MM.1S (cell line): ENCODE results near the gene SP4.
A peak's percentile ranks its signal among the peaks of the same experiment; 100 is the strongest.

Source experiments
- DNase-seq: peaks from one replicate; pipeline ENCODE4 v3.0.0-alpha.2; 2015
- H2AFZ ChIP-seq: fragments of 300-600 bp; sonication (generic); 2 replicates; pipeline ENCODE4 v1.6.0; 2016; ENCODE audit warnings: antibody characterized with exemption, low read length
- H3F3A ChIP-seq: fragments of 300-600 bp; sonication (generic); 2 replicates; pipeline ENCODE4 v1.6.1; 2016; ENCODE audit warnings: mild to moderate bottlenecking, antibody characterized with exemption, low read length, moderate library complexity, mixed read lengths; ENCODE audit not compliant: insufficient read depth
- H3K27ac ChIP-seq: fragments of 300-600 bp; sonication (generic); 2 replicates; pipeline ENCODE4 v1.5.1; 2016; ENCODE audit warnings: mild to moderate bottlenecking, low read length
- H3K27me3 ChIP-seq: fragments of 300-600 bp; sonication (generic); replicated peaks from 2 replicates; pipeline ENCODE4 v1.6.0; 2016; ENCODE audit warnings: low read length; ENCODE audit not compliant: insufficient read depth
- H3K36me3 ChIP-seq: fragments of 300-600 bp; sonication (generic); replicated peaks from 2 replicates; pipeline ENCODE4 v1.6.1; 2016; ENCODE audit warnings: mild to moderate bottlenecking, low read length, mixed read lengths; ENCODE audit not compliant: insufficient read depth
- H3K4me1 ChIP-seq: fragments of 300-600 bp; sonication (generic); 2 replicates; pipeline ENCODE4 v1.6.1; 2016; ENCODE audit warnings: low read length, mixed read lengths
- H3K4me2 ChIP-seq: fragments of 300-600 bp; sonication (generic); 2 replicates; pipeline ENCODE4 v1.6.0; 2016; ENCODE audit warnings: low read depth, low read length
- H3K4me3 ChIP-seq: fragments of 300-600 bp; sonication (generic); 2 replicates; pipeline ENCODE4 v1.5.1; 2016; ENCODE audit warnings: low read length, mixed read lengths
- H3K79me2 ChIP-seq: fragments of 300-600 bp; sonication (generic); 2 replicates; pipeline ENCODE4 v1.6.1; 2016; ENCODE audit warnings: mixed run types, low read length, mixed read lengths
- H3K9ac ChIP-seq: fragments of 300-600 bp; sonication (generic); 2 replicates; pipeline ENCODE4 v1.6.1; 2016; ENCODE audit warnings: low read length, mixed read lengths
- H3K9me2 ChIP-seq: fragments of 300-600 bp; sonication (generic); replicated peaks from 2 replicates; pipeline ENCODE4 v1.6.1; 2016; ENCODE audit warnings: mild to moderate bottlenecking, low read length, mixed read lengths; ENCODE audit not compliant: insufficient read depth
- H3K9me3 ChIP-seq: fragments of 300-600 bp; sonication (generic); replicated peaks from 2 replicates; pipeline ENCODE4 v1.6.1; 2016; ENCODE audit warnings: mild to moderate bottlenecking, low read length, mixed read lengths; ENCODE audit not compliant: insufficient read depth
- H4K20me1 ChIP-seq: fragments of 300-600 bp; sonication (generic); 2 replicates; pipeline ENCODE4 v1.6.1; 2016; ENCODE audit warnings: mild to moderate bottlenecking, low read length, moderate library complexity, mixed read lengths; ENCODE audit not compliant: insufficient read depth
- EZH2 ChIP-seq: fragments of 300-600 bp; sonication (generic); optimal IDR thresholded peaks from 2 replicates; pipeline ENCODE3; 2017; ENCODE audit warnings: low read depth, mild to moderate bottlenecking, antibody characterized with exemption, low read length, mixed read lengths
- EZH2phosphoT487 ChIP-seq: fragments of 300-600 bp; sonication (generic); IDR thresholded peaks from 2 replicates; pipeline ENCODE4 v1.6.1; 2018; ENCODE audit warnings: antibody characterized with exemption, low read length
- TF ChIP-seq, protein P1 (sequence below): fragments of 300-600 bp; sonication (generic); IDR thresholded peaks from 2 replicates; pipeline ENCODE4 v1.5.1; 2016; ENCODE audit warnings: antibody characterized with exemption, low read length, mixed read lengths

The SP4 gene

DNA sequence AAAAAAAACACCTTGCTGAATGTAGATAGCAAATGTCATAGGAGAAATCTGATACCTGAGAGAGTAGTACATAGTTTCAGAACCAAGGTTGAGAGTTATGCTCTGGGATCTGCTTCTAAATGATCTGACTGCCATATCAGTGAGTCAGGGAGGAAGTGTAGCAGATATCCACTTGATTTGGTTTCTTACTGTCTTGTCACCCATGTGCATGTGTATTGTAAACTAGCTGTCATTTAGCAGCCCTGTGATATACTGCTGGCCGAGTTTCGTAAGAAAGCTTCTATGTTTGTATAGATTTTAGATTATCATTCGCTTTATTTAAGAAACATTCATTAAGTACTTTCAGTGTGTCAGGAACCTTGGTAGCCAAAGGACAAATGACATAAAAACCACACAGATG is 42.0 kb downstream of the SP4 start:
- Histone ChIP-seq H3K4me1 (peaks cover 5% of the 10 kb centered on the region; the same call in 1 of the 2 replicates), H3K27ac (no peak overlapping the region), H3K36me3 (no peaks in the 10 kb centered on the region), H3K4me2 (no peak overlapping the region), H3F3A (no peaks in the 10 kb centered on the region), H4K20me1 (no peaks in the 10 kb centered on the region), H3K27me3 (no peaks in the 10 kb centered on the region), H3K9me3 (no peaks in the 10 kb centered on the region), H3K9me2 (no peaks in the 10 kb centered on the region), H3K79me2 (no peaks in the 10 kb centered on the region), H2AFZ (no peak overlapping the region), H3K9ac (no peak overlapping the region), H3K4me3 (no peak overlapping the region)
- TF ChIP-seq EZH2: no peak
- TF ChIP-seq, protein P1, sequence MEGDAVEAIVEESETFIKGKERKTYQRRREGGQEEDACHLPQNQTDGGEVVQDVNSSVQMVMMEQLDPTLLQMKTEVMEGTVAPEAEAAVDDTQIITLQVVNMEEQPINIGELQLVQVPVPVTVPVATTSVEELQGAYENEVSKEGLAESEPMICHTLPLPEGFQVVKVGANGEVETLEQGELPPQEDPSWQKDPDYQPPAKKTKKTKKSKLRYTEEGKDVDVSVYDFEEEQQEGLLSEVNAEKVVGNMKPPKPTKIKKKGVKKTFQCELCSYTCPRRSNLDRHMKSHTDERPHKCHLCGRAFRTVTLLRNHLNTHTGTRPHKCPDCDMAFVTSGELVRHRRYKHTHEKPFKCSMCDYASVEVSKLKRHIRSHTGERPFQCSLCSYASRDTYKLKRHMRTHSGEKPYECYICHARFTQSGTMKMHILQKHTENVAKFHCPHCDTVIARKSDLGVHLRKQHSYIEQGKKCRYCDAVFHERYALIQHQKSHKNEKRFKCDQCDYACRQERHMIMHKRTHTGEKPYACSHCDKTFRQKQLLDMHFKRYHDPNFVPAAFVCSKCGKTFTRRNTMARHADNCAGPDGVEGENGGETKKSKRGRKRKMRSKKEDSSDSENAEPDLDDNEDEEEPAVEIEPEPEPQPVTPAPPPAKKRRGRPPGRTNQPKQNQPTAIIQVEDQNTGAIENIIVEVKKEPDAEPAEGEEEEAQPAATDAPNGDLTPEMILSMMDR: no peak
- TF ChIP-seq EZH2phosphoT487: no peak
- peak; percentile 8 for DNase-seq

DNA sequence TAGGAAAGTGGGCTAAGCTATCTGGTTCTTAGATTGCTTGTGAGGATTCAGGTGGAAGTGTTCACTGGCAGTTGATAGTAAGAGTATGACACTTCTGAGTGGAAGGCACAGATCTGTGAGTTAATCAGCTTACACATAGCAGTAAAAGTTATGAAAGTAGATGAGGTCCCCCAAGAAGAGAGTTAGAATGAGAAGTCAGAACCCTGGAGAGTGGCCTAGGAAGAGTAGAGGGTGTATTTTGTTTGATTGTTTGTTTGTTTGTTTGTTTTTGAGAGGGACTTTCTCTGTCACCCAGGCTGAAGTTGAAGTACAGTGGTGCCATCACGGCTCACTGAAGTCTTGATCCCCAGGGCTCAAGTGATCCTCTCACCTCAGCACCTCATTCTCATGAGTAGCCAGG is 44.1 kb downstream of the SP4 start:
- no peaks in the 10 kb centered on the region for H3K79me2 ChIP-seq

DNA sequence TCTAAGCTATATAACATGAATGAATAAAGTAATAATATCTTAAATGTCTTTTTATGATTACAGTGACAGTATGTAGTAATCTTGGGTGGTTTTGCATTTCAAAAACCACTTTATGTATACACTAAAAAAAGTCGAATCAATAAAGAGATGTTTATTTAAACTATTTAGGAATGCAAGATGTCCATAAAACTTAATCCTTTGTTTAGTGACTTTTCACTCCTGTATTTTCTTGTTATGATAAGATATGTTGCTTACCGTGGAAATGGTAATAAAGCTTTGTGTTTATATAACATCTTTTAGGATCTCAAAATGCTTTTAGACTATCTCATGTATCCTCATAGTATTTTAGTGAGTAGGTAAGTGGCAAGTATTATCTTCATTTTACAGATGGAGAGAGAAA is 48.5 kb downstream of the SP4 start:
- Histone ChIP-seq H3K4me1 (peaks cover 5% of the 10 kb centered on the region; the same call in 1 of the 2 replicates), H3K27ac (no peak overlapping the region), H3K4me3 (no peak overlapping the region), H4K20me1 (no peaks in the 10 kb centered on the region), H3K9me2 (no peaks in the 10 kb centered on the region), H2AFZ (no peak overlapping the region), H3K36me3 (no peaks in the 10 kb centered on the region), H3K27me3 (no peaks in the 10 kb centered on the region), H3K4me2 (no peak overlapping the region), H3F3A (no peaks in the 10 kb centered on the region), H3K9ac (no peak overlapping the region), H3K9me3 (no peaks in the 10 kb centered on the region), H3K79me2 (no peaks in the 10 kb centered on the region)
- no peak for DNase-seq
- no peak for TF ChIP-seq EZH2phosphoT487
- TF ChIP-seq, protein P1: no peak
- TF ChIP-seq EZH2: no peak

More for the DNA sequence above, 44.1 kb downstream of the SP4 start:
- Histone ChIP-seq H3K9ac (no peak overlapping the region), H3F3A (no peaks in the 10 kb centered on the region), H3K27ac (no peak overlapping the region), H4K20me1 (no peaks in the 10 kb centered on the region), H3K9me2 (no peaks in the 10 kb centered on the region), H3K9me3 (no peaks in the 10 kb centered on the region), H3K27me3 (no peaks in the 10 kb centered on the region), H3K36me3 (no peaks in the 10 kb centered on the region), H3K4me3 (no peak overlapping the region), H2AFZ (no peak overlapping the region), H3K4me2 (no peak overlapping the region), H3K4me1 (peaks cover 5% of the 10 kb centered on the region; the same call in 1 of the 2 replicates)
- no peak for DNase-seq
- TF ChIP-seq EZH2 (no peak), EZH2phosphoT487 (no peak)
- TF ChIP-seq, protein P1: no peak
